AG04449 (cell line): Measurements from ENCODE around the gene CTDSPL.

Experiments
- CTCF ChIA-PET: fragments of 350-600 bp; formaldehyde crosslinking; extraction: SDS; loops from one replicate; lab custom pipeline; 2021; ENCODE audit warnings: antibody characterized with exemption; lab: Yijun Ruan, JAX
- POLR2A ChIA-PET: fragments of 400-600, 350-600 bp; formaldehyde crosslinking; extraction: SDS; loops from one replicate; lab custom pipeline; 2020; ENCODE audit warnings: antibody characterized with exemption, inconsistent platforms; lab: Yijun Ruan, JAX
- DNase-seq: peaks from one replicate; pipeline ENCODE4 v3.0.0-alpha.2; 2010; ENCODE audit warnings: low read depth, low spot score
- H3K4me3 ChIP-seq: 2 replicates; pipeline ENCODE4 v1.5.1; 2011; ENCODE audit warnings: low read depth, mild to moderate bottlenecking, control low read depth, low read length
- CTCF ChIP-seq: IDR thresholded peaks from one replicate; pipeline ENCODE4 v1.5.1; 2011; ENCODE audit warnings: mild to moderate bottlenecking, moderate library complexity, low read length, control low read depth, inconsistent platforms; ENCODE audit not compliant: insufficient read depth; ENCODE audit errors: missing control alignments

Gene CTDSPL

DNA sequence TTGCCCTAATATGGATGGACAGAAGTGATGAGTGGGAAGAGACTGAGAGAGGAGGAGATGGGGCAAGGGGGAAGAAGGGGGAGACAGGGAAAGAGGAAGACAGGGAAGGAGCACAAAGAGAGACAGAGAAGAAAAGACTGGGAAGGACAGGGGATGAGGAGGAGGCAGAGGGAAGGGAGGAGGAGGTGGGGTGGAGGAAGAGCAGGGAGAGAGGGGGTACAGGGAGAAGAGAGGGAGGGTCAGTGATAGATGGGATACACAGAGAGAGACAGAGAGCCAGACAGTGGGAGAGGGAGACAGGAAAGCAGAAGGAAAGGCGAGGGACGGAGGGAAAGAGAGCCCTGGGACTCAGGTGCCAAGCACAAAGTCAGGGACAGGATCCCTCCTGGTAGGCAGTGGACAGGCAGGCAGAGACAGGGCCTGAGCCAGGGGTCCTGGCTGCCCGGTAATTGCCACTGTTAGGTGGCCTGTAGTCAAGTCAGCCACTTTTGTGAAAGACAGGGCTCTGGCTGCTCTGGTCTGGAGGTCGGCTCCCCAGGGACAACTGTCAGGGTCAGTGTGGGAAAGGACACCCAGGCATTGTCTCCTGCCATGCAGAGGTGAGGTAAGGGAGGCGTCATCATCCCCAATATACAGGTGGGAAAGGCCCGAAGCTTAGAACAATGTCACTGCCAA is 138.7 kb downstream of the CTDSPL start:
- ChIA-PET POLR2A (no interaction called here), CTCF (interaction anchor here (1.1 to 4.7 kb wide), 4 partner anchors 9 to 480 kb away, joined by 3 to 40 read pairs (median 4); no protein-coding TSS in a partner anchor)
- H3K4me3 ChIP-seq, result no peak overlapping the region
- TF ChIP-seq CTCF, result no peak
- DNase-seq, result no peak

DNA sequence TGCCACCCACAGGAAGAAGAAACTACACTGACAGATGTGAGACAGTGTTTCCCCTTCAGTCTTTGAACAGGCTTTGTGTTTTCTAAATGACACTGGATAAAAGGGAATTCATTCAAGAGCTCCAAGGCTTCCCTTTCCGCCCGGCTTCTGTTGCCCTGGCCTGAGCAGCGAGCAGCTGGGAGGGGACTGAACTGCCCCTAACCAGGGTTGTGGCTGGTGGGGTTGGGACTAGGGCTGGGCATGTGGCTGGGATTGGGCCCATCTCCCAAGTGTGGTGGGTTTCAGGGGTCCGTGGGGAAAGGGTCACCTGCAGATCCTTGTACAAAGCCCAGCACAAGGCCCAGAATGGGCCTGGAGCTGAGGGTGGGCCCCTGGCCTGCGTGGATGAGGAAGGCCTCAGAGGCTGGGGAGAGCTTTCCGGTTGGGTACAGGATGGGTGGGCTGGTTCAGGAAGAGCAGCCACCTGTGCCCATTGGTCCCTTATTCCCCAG is 139.3 kb downstream of the CTDSPL start:
- DNase-seq, result no peak
- no peak for TF ChIP-seq CTCF
- CTCF ChIA-PET, result interaction anchor here (1.1 to 4.7 kb wide), 4 partner anchors 8 to 479 kb away, joined by 3 to 40 read pairs (median 4); no protein-coding TSS in a partner anchor
- POLR2A ChIA-PET, result interaction anchor here (1.3 kb wide), 1 partner anchor 21 kb away, joined by 3 read pairs; no protein-coding TSS in a partner anchor
- H3K4me3 ChIP-seq, result no peak overlapping the region

GRCh38 chr3:38001456-38002081 is 139.9 kb downstream of the CTDSPL start:
- ChIA-PET CTCF (interaction anchor here (1.1 to 4.7 kb wide), 5 partner anchors 7 to 479 kb away, joined by 3 to 40 read pairs (median 5); no protein-coding TSS in a partner anchor), POLR2A (interaction anchor here (1.3 kb wide), 1 partner anchor 20 kb away, joined by 3 read pairs; no protein-coding TSS in a partner anchor)
- DNase-seq, result no peak
- no peak overlapping the region for H3K4me3 ChIP-seq
- no peak for TF ChIP-seq CTCF

GRCh38 chr3:38002291-38002876 is 140.7 kb downstream of the CTDSPL start:
- POLR2A ChIA-PET, result no interaction called here
- H3K4me3 ChIP-seq, result no peak overlapping the region
- CTCF ChIA-PET, result interaction anchor here (1.9 to 4.7 kb wide), 2 partner anchors 9 to 28 kb away, joined by 5 to 40 read pairs; no protein-coding TSS in a partner anchor
- no peak for DNase-seq
- no peak for TF ChIP-seq CTCF

DNA sequence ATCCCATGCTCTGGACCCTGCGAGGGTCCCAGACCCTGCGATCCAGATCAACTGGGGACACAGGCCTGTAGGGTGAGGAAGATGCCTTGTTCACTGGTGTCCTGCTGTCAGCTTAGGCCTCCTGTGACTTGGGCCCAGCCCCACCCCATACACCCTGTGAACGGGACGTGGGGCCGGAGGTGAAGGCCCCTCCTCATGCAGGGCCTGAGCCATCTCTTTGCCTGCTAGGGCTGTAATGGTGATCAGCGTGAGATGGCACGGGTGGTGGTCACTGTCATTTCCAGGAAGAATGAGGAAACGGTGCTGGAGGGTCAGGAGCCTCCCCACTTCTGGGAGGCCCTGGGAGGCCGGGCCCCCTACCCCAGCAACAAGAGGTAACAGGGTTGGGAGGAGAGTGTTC is 141.3 kb downstream of the CTDSPL start:
- no peak overlapping the region for H3K4me3 ChIP-seq
- DNase-seq, result no peak
- CTCF ChIA-PET, result interaction anchor here (1.1 to 4.7 kb wide), 8 partner anchors 8 to 477 kb away, joined by 3 to 40 read pairs (median 8); no protein-coding TSS in a partner anchor
- POLR2A ChIA-PET, result no interaction called here
- TF ChIP-seq CTCF, result no peak
